ENCODE results near the gene MROH2A.

The MROH2A gene

DNA sequence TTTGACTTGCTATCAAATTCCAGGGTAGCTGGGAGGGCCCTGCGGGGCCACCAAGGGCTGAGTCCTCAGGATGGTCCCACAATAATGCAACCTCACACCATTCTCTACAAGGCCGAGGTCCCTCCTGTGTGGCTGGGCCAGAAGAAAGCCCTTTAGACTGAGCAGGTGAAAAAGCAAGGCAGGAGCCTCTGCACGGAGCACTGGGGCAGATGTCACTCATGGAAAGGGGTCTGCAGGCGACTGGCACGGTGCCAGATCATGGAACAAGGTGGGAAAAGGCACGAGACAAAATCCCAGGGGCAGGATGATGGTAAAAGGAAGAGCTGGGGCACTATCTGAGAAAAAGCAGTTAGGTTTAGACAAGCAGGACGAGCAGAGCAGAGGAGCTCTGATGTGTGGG lies 60.1 kb downstream of the MROH2A start:
- no peak for DNase-seq

DNA sequence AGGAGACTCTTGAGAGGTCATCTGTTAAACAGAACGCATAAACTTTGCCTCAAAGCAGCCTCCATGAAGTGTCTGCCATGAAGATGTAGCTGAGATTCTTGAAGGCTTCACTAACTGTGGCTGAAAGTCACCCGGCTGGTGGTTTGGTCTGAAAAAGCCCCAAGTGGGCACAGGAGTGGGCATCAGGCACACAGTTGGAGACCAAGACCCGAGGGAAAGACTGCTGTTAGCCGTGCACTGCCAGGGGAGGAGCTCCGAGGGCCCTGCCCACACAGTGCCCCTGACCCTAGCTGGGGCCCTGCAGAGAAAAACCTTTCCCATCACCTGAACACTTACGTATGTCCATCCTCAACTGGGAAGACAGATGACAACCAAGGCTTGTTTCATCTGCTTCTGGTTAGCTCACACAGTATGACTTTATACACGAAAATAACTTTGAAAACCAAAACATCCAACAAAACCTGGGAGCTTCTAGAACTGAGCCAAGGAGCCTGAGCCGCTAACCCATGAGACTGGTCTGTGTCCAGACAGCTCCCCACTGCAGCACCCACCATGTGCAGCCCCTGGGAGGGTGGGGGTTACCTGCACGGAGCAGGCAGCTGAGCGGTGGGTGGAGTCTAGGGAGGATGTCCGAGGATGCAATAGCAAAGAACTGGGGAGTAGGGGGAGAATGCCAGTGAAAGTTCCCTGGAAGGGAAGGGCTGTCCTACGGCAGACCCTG lies 60.8 kb downstream of the MROH2A start:
- no peak for DNase-seq

GRCh38 chr2:233839447-233839820 lies 61.3 kb downstream of the MROH2A start:
- DNase-seq: no peak

GRCh38 chr2:233840520-233840919 lies 62.4 kb downstream of the MROH2A start:
- no peak for DNase-seq

- DNase-seq: no peak
These were observed 63.1 kb downstream of the MROH2A start for GRCh38 chr2:233841183-233841582.

DNA sequence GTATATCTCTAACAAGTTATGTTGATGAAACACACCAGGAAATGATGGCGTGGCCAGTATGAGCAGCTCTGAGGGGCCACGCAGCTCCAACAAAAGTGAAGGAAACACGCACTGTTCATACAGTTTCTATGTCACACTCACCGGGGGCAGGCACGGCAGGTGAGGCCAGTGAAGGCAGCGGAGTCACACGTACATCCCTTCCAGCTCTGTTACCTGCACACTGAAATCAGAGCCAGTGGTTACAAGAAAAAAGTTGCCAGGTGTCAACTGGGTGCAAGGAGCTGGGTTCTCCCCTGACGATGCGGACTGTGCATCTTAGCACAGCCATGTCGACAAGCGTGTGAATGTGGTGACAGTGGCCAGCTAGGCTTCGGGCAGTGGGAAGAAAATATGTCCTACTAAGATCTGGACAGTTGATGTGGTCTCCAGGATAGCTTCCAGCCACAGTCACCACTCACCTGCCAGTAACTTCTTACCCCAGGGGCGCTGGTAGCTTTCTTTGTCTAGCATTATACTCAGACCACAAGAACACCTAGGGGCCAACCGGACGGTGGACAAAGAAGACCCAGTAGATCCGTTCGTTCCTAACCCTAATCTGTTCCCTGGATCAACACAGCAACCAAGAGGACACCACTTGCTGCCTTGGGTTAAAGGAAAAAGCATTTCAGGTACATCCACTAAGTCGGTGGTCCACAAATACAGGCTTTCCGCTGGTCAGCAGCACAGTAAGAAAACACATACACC lies 66.1 kb downstream of the MROH2A start:
- no peak for DNase-seq

- DNase-seq: no peak
These were observed 66.7 kb downstream of the MROH2A start for GRCh38 chr2:233844836-233845235.

GRCh38 chr2:233845301-233846060 lies 67.4 kb downstream of the MROH2A start:
- DNase-seq: no peak

DNA sequence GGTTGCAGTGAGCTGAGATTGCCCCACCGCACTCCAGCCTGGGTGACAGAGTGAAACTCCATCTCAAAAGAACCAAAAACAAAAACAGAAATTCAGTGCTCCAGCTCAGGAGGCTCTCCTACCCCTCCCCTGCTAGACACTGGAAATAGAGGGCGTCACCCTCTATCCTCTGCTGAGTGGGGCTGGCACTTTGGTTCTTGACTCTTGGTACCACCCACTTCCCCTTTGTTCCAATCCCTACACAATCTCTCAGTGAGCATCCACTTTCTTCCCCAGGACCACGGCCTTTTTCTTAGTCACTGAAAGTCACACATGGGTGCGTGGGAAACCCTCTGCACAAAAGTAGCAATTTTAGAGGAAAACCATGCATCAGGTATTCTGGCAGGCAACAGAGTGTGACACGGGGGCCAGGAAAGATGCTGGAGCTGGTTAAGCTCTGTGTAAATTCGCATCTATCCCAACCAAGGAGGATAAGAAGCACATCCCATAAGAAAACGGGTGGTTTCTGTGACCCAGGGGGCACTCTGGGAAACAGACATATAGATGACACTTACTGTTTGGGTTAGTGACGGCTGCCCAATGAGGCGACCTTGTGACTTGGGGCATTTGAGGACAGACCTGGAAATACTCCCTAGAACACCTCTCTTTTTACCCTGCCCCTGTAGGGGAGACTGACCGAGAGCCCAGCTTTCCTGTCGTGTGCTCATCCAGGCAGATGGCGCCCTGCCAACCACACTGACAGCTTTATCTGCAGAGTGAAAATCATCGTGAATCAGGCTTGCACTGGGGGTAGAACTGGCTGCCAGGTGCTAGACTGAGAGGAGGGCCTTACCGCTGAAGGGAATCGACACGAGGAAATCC lies 68.5 kb downstream of the MROH2A start:
- no peak for DNase-seq

GRCh38 chr2:233847248-233847898 lies 69.2 kb downstream of the MROH2A start:
- no peak for DNase-seq

- DNase-seq: no peak
These were observed 70.1 kb downstream of the MROH2A start for GRCh38 chr2:233848276-233848675.

DNA sequence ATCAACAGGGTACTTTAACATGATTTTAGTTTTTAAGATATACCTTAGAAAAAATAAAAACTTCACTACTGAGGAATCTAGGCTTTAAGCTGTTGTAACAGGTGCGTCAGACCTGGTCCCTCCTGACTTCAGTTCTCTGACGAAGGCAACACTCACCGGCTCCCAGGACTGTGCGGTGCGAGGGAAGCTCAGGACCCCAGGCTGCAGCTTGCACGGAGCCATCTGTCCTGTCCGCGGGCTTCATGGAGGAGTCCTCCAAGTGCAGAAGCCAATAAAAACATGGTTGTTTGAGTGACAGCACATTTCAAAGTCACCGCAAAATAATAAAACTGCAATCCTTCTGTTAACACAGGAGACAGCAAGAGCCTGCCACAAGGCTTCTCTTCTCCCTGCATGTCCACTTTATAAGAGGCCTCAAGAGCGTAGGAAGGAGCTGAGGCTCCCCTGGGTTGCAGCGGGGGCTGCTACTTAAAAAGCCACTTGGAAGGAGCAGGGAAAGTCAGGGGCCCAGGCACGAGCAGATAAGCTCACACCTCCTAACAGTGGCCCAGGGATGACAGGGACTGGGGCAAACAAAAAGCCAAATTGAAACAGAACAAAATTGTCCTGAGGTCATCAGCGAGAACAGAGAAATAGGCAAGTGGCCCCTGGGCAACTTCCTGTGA lies 71.6 kb downstream of the MROH2A start:
- no peak for DNase-seq

- no peak for DNase-seq
These were observed 72.6 kb downstream of the MROH2A start for GRCh38 chr2:233850745-233851144.

DNA sequence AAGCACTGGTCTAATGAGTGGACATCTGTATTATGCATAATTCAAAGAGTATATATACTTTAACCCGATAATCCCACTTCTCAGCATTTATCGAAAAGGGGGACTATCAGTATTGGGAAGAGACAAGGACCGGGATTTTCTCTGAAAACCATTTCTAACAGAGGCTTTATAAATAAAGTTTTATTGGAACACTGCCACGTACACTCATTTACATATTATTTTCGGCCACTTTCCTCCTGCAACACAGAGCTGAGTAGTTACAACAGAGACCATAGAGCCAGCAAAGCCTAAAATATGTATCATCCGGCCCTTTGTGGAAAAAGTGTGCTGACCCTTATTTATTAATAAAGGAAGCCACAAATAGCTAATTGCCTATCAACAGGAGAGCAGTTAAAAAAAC lies 73.0 kb downstream of the MROH2A start:
- no peak for DNase-seq

DNA sequence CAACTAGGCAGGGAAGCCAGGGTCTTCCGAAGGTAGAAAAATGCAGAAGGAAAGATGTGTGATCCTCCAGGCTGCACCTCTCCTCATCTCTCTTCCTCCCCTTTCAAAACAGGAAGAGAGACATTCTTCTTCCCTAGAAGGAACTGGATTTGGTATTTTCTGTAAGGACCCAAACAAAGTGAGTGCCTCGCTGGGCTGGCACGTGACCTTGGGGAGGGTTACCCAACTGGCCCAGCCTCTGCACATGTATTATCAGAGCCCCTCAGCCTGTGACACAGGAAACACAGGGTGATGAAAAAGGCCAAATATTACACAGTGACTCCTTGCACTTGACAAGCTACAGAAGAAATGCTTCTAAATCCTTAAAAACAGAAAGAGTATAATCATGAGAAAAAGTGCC lies 73.9 kb downstream of the MROH2A start:
- DNase-seq: no peak

- no peak for DNase-seq
These were observed 75.2 kb downstream of the MROH2A start for GRCh38 chr2:233853353-233853752.

DNA sequence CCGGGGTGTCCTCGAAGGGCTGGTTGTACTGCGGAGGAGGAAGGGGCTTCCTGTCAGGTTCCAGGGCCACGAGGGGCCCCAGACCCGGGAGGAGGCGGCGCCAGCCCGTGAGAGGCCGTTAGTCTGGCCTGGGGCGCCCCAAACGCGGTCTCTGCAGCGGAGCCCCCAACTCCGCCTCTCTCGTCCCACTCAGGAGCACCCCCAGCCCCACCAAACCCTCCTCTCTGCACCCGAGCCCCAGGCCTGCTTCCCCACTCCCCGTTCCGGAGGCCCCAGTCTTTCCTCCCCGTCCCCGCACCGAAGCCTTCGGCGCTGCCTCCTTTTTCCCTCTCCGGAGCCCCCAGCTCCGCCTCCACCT lies 75.7 kb downstream of the MROH2A start:
- DNase-seq: no peak

DNA sequence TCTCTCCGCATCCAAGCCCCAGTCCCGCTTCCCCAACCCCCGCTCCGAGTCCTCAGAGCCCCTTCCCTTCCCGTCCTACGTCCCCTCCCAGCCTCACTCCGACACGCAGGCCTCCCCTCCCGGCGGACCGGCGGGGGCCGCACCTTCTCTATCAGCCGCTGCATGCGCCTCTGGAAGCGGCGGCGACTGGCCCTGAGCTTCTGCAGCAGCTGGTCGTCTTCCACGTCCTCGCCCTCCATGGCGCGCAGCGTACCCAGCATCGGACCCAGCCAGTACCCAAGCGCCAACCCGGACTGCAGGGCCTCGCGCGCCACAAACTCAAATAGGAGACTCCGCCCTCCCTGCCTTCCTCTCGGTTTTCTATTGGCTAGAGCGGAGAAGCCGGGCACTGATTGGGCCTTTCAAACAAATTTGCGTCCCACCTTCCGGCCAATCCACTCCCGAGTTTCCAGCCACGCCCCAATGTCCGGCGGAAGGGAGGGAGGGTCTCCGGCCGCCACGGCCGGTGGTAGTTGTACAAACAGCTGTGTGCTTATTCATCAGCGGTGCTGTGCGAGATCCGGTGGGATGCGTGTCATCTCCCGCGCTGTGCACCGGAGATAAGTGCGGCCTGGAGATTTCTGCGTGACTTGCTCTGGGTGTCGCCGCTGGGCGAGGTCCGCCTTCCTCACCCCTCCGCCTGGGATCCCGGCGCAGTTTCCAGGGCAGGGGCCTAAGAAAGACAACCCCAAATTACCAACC lies 76.3 kb downstream of the MROH2A start, which contains the start of gene HJURP:
Gene HJURP (minus strand): TSS at position 295 of the 741 bp plus-strand sequence. CDS start 35 bp downstream, at position 260.
- peak; percentile 88 for DNase-seq

- no peak for DNase-seq
These were observed 77.2 kb downstream of the MROH2A start for GRCh38 chr2:233855345-233855744.

DNA sequence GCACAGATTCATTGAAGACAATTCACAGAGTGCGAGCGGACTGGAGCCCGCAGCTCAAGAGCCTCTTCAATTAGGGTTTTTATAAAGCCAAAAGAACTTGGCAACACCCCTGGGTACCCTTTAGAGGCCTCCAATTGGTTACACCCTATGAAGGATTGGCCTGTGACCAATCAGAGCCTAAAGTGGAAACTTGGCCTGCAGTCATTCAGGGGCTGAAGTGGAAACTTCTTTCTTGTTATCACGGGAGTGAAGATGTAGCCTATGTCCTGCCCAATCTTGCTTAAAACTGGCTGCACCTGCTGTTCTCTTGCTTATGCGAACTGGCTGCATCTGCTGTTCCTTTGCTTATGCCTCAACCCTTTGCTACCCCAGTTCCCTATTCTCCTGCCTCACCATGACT lies 78.1 kb downstream of the MROH2A start:
- no peak for DNase-seq
